SKM-1 (cell line): ENCODE measurements around the gene LGR4.

ENCODE experiments used
- DNase-seq: peaks from one replicate; lab custom pipeline; 2025; ENCODE audit not compliant: unreplicated experiment; lab: John Stamatoyannopoulos, UW

LGR4 gene

DNA sequence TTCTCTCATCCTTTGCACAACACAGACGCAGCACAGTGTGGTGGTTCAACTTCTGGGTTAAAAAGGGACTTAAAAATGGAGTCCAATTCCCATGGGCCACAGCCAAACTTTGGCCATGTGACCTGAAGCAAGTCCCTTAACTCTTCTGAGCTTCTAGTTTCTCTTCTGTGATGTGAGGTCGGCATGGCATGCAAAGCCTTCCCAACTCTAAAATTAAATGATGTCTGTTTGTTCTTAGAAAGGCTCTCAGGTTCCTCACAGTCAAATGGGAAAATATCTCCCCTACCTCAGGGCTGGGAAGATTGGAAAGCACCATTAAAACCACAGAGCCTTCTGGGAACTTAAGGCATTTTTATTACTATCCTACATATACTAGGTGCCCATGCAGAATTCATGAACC, 38.8 kb downstream of the LGR4 start:
- no peak for DNase-seq

DNA sequence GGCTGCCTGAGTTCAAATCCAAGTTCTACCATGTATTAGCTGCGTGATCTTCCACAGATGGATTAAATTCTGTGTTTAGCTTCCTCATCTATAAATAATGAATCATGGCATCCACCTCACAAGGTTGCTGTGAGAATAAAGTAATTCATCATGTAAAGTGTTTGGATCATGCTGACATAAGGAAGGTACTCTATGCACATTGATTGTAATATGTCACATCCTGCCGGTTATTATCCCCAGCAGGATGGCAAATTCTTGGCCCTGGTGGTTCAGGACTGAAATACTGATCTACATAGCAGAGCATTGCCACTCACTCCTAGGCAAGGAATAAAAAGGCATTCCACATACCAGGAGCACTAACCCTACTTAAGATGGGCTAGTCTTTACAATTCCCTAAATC, 40.8 kb downstream of the LGR4 start:
- DNase-seq, result no peak

DNA sequence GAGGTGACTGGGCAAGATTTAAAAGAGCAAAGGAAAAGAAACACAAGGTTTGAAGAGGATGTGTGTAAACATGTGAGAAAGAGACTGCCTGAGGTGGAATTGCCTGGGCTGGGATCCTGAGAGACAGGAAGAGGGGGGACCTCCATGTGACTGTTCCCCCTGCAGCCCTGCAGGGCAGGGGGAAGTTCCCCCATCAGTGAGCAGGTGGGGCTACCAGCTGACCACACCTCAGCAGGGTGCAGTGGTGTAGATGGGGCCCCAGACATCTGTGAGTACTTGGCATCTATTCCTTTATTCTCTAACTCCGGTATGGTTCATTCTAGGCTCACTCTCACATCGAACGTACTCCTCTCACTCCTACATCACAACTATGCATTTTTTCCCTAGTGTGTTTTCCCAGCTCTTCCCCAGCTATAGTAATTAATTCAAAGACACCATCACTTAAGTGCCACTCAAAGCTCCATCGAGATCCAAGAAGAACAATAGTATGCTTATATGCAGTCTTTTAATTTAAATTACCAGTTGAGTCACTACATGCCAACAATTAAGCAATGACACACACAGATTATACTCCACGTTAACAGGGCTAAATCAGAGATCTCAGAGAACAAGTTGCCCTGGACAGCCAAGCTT, 42.7 kb downstream of the LGR4 start:
- no peak for DNase-seq

DNA sequence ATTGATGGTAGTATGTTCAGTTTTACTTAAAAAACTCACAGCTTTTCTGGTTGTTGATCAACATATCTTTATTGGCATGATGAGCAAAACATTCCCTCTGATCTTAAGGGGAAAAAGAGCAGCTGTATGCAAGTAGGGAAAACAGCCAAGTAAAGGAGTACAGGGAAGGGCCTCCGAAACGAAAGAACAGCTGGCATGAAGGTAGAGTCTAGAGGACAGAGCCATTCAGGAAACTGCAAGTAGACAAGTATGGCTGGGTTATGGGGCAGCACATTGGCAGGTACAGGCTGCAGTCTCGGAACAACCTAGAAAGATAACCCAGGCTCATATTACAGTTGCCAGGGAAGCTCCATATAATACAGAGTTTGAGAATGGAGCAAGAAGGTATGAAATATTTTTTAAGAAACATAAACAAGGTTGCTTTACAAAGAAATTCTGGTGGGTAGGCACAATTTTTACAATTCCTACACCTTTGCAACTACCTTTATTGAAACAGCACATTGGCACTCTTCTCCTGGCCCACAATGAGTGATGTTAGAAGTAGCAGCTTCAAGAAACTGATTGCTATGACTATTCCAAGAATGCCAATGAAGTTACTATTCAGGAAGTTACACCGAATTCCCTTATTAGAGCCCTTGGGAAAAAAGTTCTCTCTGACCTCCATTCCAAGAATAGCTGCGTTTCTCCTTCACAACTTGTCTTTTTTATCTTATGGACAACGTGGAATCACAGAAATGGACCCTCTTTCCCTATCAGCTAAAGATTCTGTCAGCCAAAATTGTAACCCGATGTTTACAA, 45.2 kb downstream of the LGR4 start:
- DNase-seq, result no peak

DNA sequence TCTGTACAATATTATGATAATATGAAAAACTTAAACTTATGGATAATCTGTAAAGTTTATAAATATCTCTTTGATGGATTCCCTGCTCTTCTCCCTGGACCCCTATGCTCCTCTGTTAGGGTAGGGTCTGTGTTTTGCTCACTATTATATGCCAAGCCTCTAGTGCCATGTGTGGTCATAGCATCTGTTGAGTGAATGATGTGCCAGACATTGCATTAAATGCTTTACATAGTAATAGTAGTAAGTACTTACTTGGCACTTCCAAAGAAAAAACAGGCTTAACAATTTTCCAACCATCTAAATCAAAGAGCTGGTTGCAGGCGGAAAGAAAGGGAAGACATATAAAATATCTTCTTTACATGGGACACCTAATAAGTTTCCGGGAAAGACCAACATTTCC, 46.8 kb downstream of the LGR4 start:
- DNase-seq, result no peak

DNA sequence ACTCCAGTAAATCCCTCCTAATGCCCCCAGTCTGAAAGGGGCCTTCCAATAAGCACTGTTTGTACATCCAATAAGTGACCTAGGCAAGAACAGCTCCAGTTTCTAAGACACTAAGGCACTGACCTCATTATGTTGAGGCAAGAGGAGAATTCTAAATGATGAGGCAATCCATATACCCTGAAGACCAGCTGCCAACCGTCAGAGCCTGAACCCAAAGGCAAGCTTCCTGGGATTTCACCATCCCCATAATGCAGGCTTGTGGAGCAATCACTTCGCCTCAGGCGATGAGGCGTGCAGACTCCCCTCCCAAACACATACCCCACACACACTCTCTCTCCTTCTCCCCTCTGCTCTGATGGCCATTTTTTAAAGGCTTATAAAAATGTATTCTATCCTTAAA, 49.5 kb downstream of the LGR4 start:
- DNase-seq, result peak; percentile 89

DNA sequence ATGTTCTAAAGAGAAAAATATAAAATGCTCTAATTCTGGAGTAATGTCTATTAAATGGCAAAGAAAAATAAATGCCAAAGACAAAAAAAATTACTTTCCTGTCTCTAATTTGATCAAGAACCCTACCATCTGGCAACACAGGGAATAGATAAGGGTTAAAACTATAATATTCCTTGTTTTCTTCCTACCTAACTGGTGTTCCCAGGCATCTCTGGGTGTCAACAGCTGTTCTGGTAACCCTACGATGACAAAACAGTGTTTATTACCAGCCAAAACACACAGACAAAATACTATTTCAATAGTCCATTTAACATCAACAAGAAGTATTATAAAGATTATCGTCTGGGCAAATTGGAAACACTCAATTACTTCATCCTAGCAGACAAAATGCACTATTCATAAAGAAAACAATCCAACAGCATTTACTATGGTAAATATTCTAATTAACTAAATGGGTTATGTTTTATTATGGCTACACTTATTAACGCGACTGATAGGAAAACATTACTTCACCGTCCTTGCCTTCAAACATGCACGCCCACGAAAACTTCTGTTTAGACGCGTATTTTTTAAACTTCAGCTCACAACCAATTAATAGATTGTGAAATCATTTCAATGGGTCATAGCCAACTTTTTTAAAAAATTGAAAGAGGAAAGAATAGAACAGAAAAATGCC, 50.6 kb downstream of the LGR4 start:
- no peak for DNase-seq

DNA sequence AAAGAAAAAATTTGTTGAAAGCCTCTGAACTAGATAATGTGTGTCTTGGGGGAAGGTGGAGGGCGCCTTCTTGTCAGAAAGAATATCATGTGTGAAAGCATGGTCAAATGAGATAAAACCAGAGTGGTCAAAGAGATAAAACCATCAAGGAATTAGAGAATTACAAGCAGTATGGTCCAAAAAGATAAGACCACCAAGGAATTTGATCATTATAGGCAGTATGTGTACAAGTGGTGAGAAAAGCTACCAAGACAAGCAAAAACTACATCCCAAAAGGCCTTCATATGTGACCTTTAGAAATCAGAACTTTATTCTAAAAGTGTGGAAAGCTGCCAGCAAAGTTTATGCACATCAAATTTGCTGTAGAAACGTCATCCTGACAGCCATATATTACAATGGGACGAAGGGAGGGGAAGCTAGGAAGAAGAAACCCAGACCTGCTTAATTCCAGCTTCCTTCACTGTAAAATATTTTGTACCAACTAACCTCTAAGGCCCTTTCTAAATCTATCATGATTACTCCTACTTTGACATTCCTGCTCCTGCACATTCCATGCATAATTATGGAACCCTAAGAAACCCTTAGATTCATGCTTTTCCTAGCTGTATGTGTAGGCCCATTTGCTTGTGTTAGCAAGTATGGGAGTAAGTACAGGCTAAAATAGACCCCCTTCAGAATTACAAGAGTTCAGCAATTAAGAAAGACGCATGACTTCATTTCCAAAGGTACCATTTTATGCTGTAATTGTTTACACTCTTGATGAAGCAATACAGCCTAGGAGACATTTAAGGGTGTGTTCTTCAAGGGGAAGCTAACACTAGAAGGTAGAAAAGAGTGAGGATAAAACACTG, 51.6 kb downstream of the LGR4 start:
- no peak for DNase-seq

DNA sequence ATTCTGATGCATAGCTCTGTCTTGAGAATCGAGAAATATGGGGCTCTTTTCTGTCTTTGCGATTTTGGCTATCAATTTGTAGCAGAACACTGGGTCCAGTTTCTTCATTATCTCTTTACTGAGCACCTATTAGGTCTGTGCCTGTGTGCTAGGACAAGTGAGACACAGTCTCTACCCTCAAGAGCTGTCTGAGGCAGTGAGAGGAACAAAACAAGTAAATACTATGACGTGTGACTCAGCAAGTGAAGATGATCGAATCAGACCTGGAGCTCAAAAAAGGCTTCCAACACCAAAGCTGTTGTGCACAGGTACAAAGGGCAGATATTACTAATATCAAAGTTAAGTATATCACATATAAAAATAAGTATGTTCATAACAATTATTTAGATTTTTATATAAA, 52.4 kb downstream of the LGR4 start:
- no peak for DNase-seq

DNA sequence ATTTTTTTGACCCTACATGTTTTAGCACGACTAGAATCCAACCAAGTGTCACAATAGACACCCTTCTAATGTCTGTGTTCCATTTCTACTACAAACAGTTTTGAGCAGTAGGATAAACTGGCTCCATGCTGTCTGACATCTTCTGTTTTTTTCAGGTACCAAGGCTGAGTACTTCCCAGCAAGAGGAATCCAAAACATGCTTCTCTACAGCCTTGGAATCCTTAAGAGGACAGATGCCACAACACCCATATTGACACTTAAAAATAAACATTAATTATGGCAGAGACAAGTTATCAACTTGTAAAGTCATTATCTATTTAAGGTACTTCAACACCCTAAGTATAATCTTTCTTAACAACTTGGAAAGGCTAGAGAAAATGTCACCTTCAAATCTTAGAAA, 54.2 kb downstream of the LGR4 start:
- DNase-seq, result no peak

DNA sequence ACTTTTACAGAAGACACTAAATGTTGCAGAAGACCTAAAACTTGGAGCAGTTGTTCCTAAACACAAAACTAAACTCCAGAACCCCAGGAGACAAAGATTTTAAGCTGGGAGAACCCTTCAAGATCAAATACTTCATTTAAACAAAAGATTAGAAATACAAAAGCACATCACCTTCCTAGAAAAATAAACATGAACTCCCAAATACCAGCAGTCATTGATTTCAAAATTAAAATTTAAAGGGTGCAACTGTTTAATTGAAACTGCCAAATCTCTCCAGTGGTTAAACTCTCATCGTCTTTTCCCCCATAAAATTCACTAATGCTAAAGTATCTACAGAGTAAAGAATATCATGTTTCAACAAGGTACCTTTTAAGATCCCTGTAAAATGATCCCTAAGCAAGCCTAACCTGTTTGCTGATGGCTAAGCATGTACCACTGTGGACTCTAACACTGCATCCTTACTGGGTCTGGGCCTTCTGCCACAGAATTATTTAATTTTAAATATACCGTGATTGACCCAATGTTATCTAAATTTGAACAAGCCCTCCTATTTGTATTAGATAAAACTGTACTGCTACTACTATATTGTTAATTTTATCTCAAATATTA, 55.9 kb downstream of the LGR4 start:
- no peak for DNase-seq

DNA sequence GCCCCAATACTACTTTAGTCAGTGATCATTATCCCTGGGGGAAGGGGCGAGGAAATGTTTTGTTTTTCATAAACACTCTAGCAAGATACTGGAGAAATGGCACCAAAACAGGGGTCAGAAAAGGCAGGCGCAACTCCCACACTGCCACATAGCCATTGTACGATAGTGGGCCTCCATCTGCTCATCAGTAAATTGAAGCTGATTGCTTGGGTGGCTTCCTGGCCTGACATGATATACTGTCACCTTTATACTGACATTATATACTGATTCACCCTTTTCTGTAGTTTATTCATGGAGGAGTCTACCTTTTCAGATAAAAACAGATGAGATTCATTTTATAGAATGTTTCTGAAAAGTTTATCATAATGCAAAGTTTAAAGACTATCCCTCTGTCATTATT, 57.9 kb downstream of the LGR4 start:
- DNase-seq, result no peak

DNA sequence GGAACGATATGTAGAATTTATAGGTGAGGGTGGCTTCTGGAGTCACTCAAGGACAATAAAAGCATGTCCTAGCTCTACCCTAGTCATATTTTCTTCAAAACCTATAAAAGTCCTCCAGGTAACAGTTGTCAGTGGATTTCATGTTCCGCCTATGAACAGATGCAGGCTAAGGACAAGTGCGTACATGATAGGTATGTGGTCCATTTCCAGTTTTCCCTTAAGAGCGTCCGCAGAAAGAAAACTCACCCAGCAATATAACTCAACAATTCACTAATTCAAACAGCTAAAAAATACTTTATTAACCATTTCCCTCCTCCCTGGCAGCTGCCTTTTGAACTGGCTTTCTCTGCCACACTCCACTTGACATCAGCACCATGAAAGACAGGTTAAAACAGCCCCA, 59.4 kb downstream of the LGR4 start:
- DNase-seq, result no peak

DNA sequence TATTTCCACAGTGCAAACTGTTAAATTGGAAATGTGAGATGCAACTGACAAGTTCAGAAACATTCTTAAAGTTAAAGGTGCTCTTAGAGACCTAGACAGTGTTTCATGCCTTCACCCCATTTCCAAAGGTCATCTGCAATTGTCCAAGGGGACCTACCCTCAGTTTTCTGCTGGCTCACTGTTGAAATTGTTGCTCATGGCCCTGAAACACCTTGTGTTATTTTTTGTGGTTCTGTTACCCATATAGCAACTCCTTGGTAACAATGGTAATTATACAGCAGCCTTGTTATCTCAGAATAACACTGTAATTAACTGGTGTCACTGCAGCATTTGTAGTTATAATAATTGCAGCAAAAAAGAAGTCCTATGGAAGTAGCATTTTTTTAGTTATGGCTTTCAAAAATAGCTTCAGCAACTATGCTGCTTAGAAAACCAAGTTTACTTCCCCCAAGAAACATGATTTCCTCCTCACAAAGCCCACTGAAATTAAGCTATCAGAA, 60.3 kb downstream of the LGR4 start:
- DNase-seq, result no peak

DNA sequence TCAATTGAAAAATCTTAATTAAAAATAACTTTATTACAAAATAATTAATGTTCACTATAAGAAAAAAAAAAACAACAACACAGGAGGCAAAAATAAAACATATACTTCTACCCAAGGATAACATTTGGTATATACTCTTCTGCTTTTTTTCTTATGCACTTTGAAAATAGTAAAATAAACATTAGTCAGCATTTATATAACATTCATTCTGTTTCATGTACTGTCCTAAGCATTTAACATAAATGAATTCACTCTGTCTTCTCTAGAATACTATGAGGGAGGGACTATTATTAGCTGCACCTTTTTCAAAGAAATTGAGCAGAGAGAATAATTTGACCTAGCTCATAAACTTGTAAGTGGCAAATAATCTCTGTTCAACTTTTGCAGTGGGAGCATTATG, 61.3 kb downstream of the LGR4 start:
- no peak for DNase-seq

DNA sequence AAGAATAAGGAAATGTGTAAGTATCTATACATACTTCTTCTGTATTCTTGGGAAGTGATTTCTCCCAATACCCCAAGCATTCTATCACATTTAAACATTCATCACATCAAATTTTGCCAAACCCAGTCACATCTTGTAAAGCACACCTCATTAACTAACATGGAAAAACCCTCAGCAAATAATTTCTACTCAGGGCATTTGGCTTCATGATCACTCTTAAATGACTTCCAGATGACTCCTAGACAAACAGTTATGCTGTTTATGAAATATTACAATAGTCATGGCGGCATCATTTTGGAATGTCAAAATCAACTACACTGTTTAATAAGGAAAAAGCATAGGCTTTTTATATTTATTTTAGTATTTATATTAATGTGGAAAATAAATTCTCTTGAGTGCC, 62.3 kb downstream of the LGR4 start:
- DNase-seq, result no peak

DNA sequence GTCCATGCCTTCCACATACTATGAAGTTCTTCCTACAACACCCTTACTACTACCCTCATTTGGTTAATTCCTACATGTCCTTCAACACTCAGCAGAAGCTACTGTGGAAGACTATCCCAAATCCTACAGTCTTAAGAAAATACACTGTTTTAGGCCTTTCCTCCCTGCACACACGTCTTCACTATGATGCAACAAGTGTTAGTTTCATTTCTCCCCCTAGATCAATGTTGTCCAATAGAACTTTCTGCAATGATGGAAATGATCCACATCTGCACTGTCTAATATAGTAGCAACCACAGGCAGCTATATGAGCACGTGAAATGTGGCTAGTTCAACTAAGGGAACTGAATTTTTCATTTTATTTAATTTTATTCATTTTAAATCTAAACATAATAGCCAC, 62.8 kb downstream of the LGR4 start:
- DNase-seq, result no peak

DNA sequence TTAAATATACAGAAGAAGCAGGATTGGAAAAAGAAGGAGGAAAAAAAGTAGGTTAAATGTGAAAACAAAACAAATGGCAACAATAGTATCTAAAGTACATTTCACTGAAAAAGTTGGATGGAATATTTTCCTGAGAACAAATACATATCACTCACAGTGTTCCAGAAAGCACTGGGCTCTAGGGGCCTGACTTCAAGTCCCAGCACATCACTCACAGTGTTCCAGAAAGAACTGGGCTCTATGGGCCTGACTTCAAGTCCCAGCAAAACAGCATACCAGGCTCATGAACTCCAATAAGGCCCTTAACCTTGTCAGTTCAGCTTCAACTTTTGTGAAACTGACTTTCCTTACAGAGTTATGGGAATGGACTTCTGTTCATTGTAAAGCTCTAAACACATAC, 63.5 kb downstream of the LGR4 start:
- DNase-seq, result no peak

DNA sequence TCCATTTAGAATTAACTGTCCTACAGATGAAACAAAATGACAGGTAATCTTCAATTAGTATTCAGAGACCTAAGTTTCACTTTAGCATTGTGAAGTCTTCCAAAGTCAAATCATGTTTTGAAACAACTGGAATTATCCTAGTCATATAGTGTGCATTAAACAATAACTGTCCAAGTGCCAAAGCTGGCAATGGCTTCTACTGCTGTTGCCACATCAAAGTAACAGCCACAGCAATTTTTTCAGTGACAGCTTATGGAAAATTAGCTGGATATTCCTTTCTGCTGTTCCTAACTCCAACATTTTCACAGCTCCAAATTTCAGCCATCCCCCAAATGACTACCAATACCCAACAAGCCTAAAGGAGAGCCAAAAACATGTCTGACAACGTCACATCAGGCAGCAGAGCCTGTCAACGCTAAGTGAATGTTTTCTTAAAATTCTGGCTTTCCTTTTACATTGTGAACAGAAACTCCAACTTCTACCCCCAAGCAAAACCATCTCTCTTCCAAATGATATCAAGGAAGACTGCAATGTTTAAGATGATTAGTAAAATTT, 64.3 kb downstream of the LGR4 start:
- no peak for DNase-seq

DNA sequence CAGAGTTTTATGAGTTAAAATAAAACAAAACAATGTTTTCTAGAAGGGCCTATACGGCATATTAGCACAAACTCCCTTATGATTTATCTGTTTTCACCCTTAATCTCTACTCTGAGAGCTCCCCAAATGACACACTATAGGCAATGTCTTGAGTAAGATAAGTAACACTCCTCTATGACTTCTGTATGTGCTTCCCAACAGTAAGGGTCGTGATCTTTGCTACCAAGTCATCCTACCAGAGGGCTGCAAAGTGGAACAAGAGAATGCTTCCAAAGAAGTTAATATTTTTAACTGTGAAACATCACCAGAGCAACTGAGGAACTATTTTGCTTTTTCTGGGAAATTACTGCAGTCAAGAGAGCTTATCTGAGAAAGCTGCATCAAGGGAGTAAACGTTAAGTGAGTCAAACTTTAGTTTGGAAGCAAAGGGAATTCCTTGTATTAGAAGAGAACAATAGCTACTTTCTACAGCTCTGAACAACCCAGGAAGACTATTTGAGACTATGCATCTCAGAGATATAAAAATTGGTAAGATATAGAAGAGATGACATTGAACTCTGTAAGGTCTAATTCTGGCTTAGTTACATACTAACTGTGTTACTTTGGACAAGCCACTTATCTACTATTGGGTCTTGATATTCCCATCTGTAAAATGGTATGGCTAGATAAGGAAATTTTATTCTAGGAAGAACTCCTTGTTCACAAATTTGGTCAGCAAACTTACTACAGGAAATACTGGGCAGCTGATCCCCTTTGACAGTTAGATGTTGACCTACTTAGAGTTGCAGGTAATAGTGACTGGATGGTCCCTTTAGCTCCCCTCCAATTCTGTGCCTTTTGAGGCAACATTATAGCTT, 65.9 kb downstream of the LGR4 start:
- no peak for DNase-seq
